AG04450 (cell line): ENCODE measurements around the gene FOXI3. TPM values are rescaled to one million over a fixed set of nuclear protein-coding genes. Genes with fewer than 3 reads are reported as not detected.

Source experiments
- CTCF ChIA-PET: fragments of 300-600, 350-600 bp; formaldehyde crosslinking; extraction: SDS; loops from one replicate; lab custom pipeline; 2022; ENCODE audit warnings: antibody characterized with exemption, inconsistent platforms; lab: Charles Lee
- POLR2A ChIA-PET: fragments of 350-600 bp; formaldehyde crosslinking; extraction: SDS; loops from one replicate; lab custom pipeline; 2021; ENCODE audit warnings: antibody characterized with exemption, inconsistent platforms; lab: Yijun Ruan, JAX
- DNase-seq: peaks from one replicate; pipeline ENCODE4 v3.0.0-alpha.2; 2011; ENCODE audit warnings: low read depth, low spot score
- H3K27ac ChIP-seq: one replicate; pipeline ENCODE4 v1.5.1; 2012; ENCODE audit warnings: low read depth, low read length, control low read depth
- H3K27me3 ChIP-seq: one replicate; pipeline ENCODE4 v1.6.0; 2012; ENCODE audit warnings: low read length; ENCODE audit not compliant: control insufficient read depth, insufficient read depth
- H3K4me3 ChIP-seq: 2 replicates; pipeline ENCODE4 v1.5.1; 2011; ENCODE audit warnings: mild to moderate bottlenecking, low read depth, low read length, control low read depth
- H3K9me3 ChIP-seq: 2 replicates; pipeline ENCODE4 v1.5.1; 2012; ENCODE audit warnings: low read length; ENCODE audit not compliant: control insufficient read depth, insufficient read depth
- polyA plus RNA-seq: library from polyadenylated mRNA; depleted of rRNA; stranded (reverse); fragments of >200 nt; gene quantifications from 2 replicates; pipeline ENCODE4 v1.2.3, GENCODE V29; 2011
- TF ChIP-seq, protein P1 (sequence below): IDR thresholded peaks from 2 replicates; pipeline ENCODE4 v1.5.1; 2011; ENCODE audit warnings: low read depth, low read length, control low read depth, inconsistent platforms

The FOXI3 gene
- polyA plus RNA-seq, 1 experiment, result not detected

DNA sequence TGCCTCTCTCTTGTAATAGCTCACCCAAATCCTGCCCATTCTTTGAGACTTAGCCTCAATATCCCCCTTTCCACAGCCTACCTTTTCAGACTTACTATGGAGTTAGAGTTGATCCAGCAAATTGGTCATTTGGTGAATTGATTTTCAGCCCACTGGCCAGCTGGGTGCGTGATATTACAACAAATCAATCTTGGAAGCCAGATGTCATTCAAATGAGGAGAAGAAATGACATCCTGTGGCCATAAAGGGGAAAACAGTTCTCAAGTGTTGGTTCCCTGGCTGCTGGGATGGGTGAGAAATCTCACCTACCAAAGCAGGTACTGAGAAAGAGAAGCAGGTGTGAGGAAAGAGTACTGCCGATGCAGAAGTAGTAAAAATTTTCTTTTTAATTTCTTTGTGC lies 36.7 kb upstream of the FOXI3 start:
- TF ChIP-seq, protein P1, sequence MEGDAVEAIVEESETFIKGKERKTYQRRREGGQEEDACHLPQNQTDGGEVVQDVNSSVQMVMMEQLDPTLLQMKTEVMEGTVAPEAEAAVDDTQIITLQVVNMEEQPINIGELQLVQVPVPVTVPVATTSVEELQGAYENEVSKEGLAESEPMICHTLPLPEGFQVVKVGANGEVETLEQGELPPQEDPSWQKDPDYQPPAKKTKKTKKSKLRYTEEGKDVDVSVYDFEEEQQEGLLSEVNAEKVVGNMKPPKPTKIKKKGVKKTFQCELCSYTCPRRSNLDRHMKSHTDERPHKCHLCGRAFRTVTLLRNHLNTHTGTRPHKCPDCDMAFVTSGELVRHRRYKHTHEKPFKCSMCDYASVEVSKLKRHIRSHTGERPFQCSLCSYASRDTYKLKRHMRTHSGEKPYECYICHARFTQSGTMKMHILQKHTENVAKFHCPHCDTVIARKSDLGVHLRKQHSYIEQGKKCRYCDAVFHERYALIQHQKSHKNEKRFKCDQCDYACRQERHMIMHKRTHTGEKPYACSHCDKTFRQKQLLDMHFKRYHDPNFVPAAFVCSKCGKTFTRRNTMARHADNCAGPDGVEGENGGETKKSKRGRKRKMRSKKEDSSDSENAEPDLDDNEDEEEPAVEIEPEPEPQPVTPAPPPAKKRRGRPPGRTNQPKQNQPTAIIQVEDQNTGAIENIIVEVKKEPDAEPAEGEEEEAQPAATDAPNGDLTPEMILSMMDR, result no peak
- ChIA-PET POLR2A (interaction anchor here (0.5 kb wide), 1 partner anchor 12 kb away, joined by 3 read pairs; no protein-coding TSS in a partner anchor), CTCF (no interaction called here)
- Histone ChIP-seq H3K27ac (no peak overlapping the region), H3K27me3 (no peaks in the 10 kb centered on the region), H3K9me3 (no peaks in the 10 kb centered on the region), H3K4me3 (no peak overlapping the region)
- DNase-seq, result no peak

DNA sequence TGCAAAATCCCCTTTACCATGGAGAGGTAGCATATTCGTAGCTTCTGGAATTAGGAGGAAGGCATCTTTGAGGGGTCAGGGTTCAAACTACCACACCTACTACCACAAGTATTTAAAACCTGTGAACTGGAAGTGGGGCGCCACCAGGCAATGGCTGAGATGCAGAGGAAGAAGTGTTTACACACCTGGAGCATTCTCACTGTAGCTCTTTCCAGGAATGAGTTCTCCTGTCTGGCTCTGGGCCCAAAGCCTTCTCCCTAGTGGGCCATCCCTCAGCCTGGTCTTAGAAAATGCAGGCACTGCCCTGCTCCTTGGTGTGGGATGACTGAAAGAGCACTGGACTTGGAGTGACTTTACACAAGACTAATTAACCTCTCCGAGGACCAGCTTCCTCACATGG lies 30.7 kb upstream of the FOXI3 start:
- ChIA-PET POLR2A (no interaction called here), CTCF (no interaction called here)
- no peak overlapping the region for H3K27ac ChIP-seq

DNA sequence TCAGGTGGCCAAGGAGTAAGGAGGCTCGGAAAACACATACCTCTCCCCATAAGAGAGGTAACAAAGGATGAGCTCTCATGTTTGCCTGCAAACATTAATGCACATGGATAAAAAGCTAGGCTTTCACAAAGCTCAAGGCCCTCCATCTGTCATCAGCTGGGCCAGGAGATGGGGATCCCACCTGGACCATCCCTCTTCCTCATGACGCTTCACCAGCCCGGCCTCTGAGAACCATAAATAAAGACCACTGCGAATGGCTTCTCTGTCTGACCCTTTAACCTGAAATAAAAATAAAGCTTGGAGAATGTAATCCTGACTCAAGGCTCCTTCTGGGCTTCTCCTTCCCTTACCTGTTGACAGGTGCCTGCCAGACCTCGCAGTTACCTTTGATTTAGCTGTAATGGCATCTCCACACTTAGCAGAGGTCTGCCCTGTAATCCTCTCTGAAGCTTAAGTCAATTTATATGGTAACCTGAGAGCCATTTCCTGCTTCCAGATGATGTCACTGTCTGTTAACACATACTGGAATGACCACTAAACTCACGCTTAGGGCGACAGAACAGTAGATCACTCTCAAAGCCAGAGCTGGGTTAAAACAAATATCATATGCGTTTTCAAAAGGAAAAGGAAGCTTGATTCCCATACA lies 29.3 kb upstream of the FOXI3 start:
- Histone ChIP-seq H3K27ac (no peak overlapping the region), H3K9me3 (no peaks in the 10 kb centered on the region), H3K4me3 (no peak overlapping the region), H3K27me3 (no peaks in the 10 kb centered on the region)
- TF ChIP-seq, protein P1, result no peak
- ChIA-PET CTCF (no interaction called here), POLR2A (no interaction called here)
- DNase-seq, result no peak

More for the DNA sequence above, 30.7 kb upstream of the FOXI3 start:
- DNase-seq, result no peak
- no peaks in the 10 kb centered on the region for H3K27me3 ChIP-seq
- TF ChIP-seq, protein P1, result no peak
- H3K9me3 ChIP-seq, result no peaks in the 10 kb centered on the region
- no peak overlapping the region for H3K4me3 ChIP-seq

DNA sequence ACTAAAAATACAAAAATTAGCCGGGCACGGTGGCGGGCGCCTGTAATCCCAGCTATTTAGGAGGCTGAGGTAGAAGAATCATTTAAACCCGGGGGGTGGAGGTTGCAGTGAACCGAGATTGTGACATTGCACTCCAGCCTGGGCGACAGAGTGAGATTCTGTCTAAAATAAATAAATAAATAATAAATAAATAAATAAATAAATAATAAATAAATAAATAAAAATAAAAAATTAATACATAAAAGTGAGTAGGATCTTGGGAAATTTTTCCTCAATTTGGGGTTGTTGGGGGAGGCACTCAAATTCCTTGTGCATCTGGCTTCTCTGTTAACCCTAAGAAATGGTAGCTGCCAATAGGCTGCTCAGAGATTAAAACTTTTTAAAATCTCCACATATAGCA lies 20.3 kb upstream of the FOXI3 start:
- CTCF ChIA-PET, result no interaction called here
- no peak overlapping the region for H3K27ac ChIP-seq
- TF ChIP-seq, protein P1, result no peak

DNA sequence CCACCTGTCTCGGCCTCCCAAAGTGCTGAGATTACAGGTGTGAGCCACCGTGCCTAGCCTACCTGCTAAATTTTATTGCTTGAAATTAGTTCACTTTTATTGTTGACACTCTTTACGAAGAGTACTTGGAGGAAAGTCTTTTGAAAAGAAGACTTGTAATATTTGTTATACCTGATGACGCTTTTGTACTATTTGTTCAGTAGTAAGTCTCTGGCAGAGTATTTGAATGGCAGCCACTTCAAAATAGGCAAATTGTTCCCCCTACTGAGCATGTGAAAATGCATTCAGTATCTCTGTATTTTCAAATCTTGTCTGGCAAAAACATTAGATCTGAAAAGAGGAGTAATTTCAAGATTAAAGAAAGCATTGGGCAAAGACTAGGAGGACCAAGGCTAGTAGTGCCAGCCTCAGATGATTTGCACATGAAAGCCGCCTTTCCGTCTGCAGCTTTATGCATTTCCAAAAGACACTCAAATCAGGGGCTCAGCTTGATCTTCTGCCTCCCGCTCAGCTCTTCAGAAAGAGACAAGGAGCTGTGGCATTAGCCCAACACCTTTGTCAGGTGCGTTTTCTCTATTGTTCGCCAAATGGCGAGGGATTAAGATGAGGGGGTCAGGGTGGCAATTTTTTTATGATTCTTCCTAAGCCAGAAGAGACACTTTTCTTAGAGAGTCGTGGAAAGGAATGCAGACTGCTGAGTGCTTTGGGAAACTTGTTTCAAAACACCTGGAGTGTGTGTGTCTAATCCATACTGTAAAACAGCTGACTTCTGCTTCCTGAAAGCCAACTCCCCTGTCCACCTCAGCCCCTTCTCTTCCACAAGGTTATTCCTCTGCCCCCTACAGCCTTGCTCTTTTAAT lies 18.8 kb upstream of the FOXI3 start:
- ChIA-PET CTCF (no interaction called here), POLR2A (no interaction called here)
- no peak for DNase-seq
- Histone ChIP-seq H3K4me3 (no peak overlapping the region), H3K9me3 (no peaks in the 10 kb centered on the region), H3K27me3 (peaks cover 2% of the 10 kb centered on the region), H3K27ac (no peak overlapping the region)
- TF ChIP-seq, protein P1, result no peak

More for the DNA sequence above, 20.3 kb upstream of the FOXI3 start:
- Histone ChIP-seq H3K4me3 (no peak overlapping the region), H3K27me3 (peaks cover 2% of the 10 kb centered on the region), H3K9me3 (no peaks in the 10 kb centered on the region)
- POLR2A ChIA-PET, result no interaction called here
- DNase-seq, result no peak
